HEK293T (cell line): ENCODE results near the gene NYNRIN.
"Not testable (repeated sequence)": the region's sequence is repeated elsewhere in the genome, so short reads cannot be mapped to it uniquely, and the experiment has no call there.

Experiments used
- CTCF ChIA-PET: fragments of 350-600 bp; formaldehyde crosslinking; extraction: SDS; loops from one replicate; lab custom pipeline; 2021; ENCODE audit warnings: antibody characterized with exemption, inconsistent platforms; lab: Yijun Ruan, JAX
- POLR2A ChIA-PET: fragments of 350-600 bp; formaldehyde crosslinking; extraction: SDS; loops from one replicate; lab custom pipeline; 2020; ENCODE audit warnings: antibody characterized with exemption, inconsistent platforms; lab: Yijun Ruan, JAX
- DNase-seq: peaks from one replicate; pipeline ENCODE4 v3.0.0; 2012; ENCODE audit warnings: mixed read lengths; ENCODE audit errors: extremely low spot score
- ARNT ChIP-seq: fragments of 450-650 bp; IDR thresholded peaks from 2 replicates; pipeline ENCODE4 v1.6.1; 2017; ENCODE audit warnings: mild to moderate bottlenecking
- BHLHE40 ChIP-seq: fragments of 450-650 bp; IDR thresholded peaks from 2 replicates; pipeline ENCODE4 v1.6.1; 2016; ENCODE audit warnings: mild to moderate bottlenecking, moderate library complexity, borderline replicate concordance
- CTBP1 ChIP-seq: fragments of 450-650 bp; IDR thresholded peaks from 2 replicates; pipeline ENCODE4 v1.6.1; 2016; ENCODE audit warnings: borderline replicate concordance
- ELF4 ChIP-seq: fragments of 450-650 bp; IDR thresholded peaks from 2 replicates; pipeline ENCODE4 v1.6.1; 2017; ENCODE audit warnings: antibody characterized with exemption
- FOXA1 ChIP-seq: fragments of 450-650 bp; IDR thresholded peaks from 2 replicates; pipeline ENCODE4 v1.6.1; 2016; ENCODE audit warnings: mild to moderate bottlenecking
- FOXK2 ChIP-seq: fragments of 450-650 bp; IDR thresholded peaks from 2 replicates; pipeline ENCODE4 v1.6.1; 2016; ENCODE audit warnings: mild to moderate bottlenecking
- FOXM1 ChIP-seq: fragments of 450-650 bp; IDR thresholded peaks from 2 replicates; pipeline ENCODE4 v1.6.1; 2017; ENCODE audit warnings: mild to moderate bottlenecking, borderline replicate concordance
- HDGF ChIP-seq: fragments of 450-650 bp; IDR thresholded peaks from 2 replicates; pipeline ENCODE4 v1.6.1; 2017; ENCODE audit warnings: antibody characterized with exemption, borderline replicate concordance
- L3MBTL2 ChIP-seq: fragments of 450-650 bp; conservative IDR thresholded peaks from 2 replicates; pipeline ENCODE4 v1.6.1; 2016; ENCODE audit warnings: mild to moderate bottlenecking
- LEF1 ChIP-seq: fragments of 450-650 bp; IDR thresholded peaks from 2 replicates; pipeline ENCODE4 v1.6.1; 2017; ENCODE audit warnings: mild to moderate bottlenecking, borderline replicate concordance
- NFRKB ChIP-seq: fragments of 450-650 bp; IDR thresholded peaks from 2 replicates; pipeline ENCODE4 v1.6.1; 2016; ENCODE audit warnings: mild to moderate bottlenecking, moderate library complexity
- SP1 ChIP-seq: fragments of 450-650 bp; IDR thresholded peaks from 2 replicates; pipeline ENCODE4 v1.6.1; 2017
- SUZ12 ChIP-seq: fragments of 450-650 bp; IDR thresholded peaks from 2 replicates; pipeline ENCODE4 v1.6.1; 2016; ENCODE audit warnings: mild to moderate bottlenecking
- TARDBP ChIP-seq: fragments of 450-650 bp; IDR thresholded peaks from 2 replicates; pipeline ENCODE4 v1.6.1; 2016
- ZNF384 ChIP-seq: fragments of 450-650 bp; IDR thresholded peaks from 2 replicates; pipeline ENCODE4 v1.6.1; 2016
- TF ChIP-seq, protein P1 (sequence below): fragments of 450-650 bp; IDR thresholded peaks from 2 replicates; pipeline ENCODE4 v1.6.1; 2016

The NYNRIN gene

DNA sequence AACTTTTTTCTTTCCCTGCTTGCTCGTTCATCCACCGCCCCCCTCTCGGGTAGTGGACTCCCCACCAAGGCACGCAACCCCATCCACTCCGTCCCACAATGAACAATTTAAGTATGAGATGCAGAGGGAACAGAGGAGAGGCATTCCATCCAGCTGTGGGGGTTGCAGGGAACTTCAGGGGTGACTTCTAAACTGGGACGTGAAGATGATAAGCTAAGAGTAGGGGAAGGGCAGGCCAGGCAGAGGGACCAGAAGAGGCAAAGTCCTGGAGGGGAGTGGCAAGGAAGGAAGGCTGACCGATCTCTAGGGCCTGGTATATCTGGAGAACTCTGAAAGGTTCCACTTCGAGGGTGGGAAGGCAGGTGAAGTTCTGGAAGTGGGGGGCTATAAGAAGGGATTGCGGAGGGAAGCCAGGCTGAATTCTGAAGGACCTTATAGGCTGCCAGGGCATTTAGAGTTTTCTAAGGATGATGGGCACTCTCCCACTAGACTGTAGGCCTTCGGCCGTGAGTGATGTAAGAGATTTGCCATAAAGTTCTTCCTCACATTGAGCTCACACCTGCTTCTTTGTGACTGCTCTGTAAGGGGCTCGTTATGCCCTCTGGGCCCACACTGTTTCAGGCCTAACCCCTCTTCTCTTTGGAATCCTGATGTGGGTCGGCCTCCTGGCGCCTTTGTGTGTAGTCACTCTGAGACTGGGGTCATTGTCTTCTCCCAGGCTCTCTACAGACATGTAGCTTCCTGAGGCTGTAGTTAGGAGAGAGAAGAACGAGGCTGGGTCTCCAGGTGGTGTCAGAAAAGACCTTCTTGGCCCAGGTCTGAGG is 18.7 kb upstream of the NYNRIN start:
- no peak for DNase-seq
- POLR2A ChIA-PET = interaction anchor here (1.3 to 6.9 kb wide), 5 partner anchors 10 to 51 kb away, joined by 3 to 34 read pairs (median 8); partner anchors contain the start of genes CBLN3, KHNYN and NYNRIN
- CTCF ChIA-PET = interaction anchor here (1.2 kb wide), 1 partner anchor 51 kb away, joined by 3 read pairs; no protein-coding TSS in a partner anchor
- TF ChIP-seq ELF4 (no peak), CTBP1 (no peak)

DNA sequence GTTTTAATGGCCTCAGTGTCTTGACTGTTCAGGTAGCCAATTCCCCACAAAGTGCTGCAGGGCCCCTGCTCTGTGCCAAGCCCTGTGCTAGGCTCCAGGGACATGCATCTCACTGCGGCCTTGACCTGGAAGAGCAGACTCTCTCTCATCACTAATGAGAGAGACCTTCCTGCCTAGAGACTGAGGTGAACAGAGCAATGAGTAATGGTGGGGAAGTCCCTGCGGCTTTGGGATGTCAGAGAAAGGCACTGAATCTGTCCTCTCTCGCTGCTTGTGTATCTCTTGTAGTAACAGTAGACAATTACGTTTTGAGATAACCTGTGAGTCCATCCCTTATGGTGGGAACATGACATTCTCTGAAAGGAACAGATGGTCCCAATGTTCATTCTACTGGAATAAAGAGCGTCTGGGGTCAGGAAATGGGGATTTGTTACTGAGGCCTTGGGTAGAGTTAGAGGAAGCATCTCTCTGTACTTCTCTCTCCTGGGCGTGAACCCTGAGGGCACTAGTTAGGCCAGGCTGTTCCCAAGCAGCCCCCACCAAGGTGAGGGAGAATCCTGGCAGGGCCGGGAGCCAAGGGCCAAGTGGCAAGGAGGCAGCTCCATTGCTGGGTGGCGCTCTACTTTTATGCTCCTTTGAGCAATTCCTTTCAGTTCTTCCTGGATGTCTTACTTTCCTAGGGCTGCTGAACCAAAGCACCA is 17.3 kb upstream of the NYNRIN start:
- no peak for DNase-seq
- ChIA-PET POLR2A (interaction anchor here (1.0 to 6.9 kb wide), 2 partner anchors 10 to 49 kb away, joined by 4 to 34 read pairs; partner anchors contain the start of genes CBLN3 and KHNYN), CTCF (interaction anchor here (1.2 kb wide), 1 partner anchor 50 kb away, joined by 4 read pairs; no protein-coding TSS in a partner anchor)
- TF ChIP-seq FOXK2 = no peak
- no peak for TF ChIP-seq L3MBTL2
- no peak for TF ChIP-seq HDGF
- TF ChIP-seq TARDBP = no peak
- TF ChIP-seq NFRKB = no peak
- TF ChIP-seq LEF1 = no peak
- no peak for TF ChIP-seq FOXA1
- TF ChIP-seq SP1 = no peak
- no peak for TF ChIP-seq FOXM1
- no peak for TF ChIP-seq ZNF384
- no peak for TF ChIP-seq SUZ12
- no peak for TF ChIP-seq ARNT
- TF ChIP-seq, protein P1, sequence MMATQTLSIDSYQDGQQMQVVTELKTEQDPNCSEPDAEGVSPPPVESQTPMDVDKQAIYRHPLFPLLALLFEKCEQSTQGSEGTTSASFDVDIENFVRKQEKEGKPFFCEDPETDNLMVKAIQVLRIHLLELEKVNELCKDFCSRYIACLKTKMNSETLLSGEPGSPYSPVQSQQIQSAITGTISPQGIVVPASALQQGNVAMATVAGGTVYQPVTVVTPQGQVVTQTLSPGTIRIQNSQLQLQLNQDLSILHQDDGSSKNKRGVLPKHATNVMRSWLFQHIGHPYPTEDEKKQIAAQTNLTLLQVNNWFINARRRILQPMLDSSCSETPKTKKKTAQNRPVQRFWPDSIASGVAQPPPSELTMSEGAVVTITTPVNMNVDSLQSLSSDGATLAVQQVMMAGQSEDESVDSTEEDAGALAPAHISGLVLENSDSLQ = no peak
- no peak for TF ChIP-seq BHLHE40

DNA sequence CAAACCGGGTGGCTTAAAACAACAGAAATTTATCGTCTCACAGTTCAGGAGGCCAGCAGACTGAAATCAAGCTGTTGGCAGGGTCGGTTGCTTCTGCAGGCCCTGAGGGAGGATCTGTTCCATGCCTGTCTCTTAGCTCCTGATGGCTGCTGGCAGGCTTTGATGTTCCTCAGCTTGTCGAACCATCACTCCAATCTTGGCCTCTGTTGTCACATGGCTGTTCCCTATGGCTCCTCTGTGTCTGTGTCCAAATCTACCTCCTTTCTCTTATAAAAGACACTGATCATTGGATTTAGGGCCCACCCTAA is 16.8 kb upstream of the NYNRIN start:
- ChIA-PET POLR2A (interaction anchor here (1.0 to 6.9 kb wide), 2 partner anchors 9 to 49 kb away, joined by 4 to 34 read pairs; partner anchors contain the start of genes CBLN3 and KHNYN), CTCF (interaction anchor here (1.2 kb wide), 1 partner anchor 49 kb away, joined by 4 read pairs; no protein-coding TSS in a partner anchor)
- no peak for DNase-seq
- TF ChIP-seq NFRKB (no peak), SP1 (no peak), FOXA1 (no peak), FOXM1 (no peak), ARNT (no peak), L3MBTL2 (no peak), TARDBP (no peak), BHLHE40 (no peak), FOXK2 (no peak), SUZ12 (no peak), ZNF384 (no peak)
- TF ChIP-seq, protein P1 = no peak

DNA sequence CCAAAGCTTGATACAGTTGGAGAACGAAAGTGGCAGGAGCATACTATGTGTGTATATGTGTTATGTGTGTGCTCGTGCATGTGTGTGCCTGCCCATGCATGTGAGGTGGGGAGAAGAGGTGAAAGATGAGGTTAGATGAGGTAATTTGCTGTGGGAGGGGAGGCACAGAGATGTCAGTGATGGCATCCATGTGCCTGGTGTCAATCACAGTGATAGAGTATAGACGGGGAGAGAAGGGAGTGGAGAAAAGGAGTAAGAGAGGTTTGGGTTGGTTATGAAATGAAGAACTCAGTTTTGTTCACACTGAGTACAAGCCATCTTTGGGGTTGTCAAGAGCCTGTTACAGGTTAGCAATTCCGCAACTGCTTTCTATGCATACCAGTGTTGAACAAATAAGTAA is 14.6 kb upstream of the NYNRIN start:
- POLR2A ChIA-PET = interaction anchor here (1.0 kb wide), 1 partner anchor 18 kb away, joined by 4 read pairs; no protein-coding TSS in a partner anchor
- CTCF ChIA-PET = no interaction called here

DNA sequence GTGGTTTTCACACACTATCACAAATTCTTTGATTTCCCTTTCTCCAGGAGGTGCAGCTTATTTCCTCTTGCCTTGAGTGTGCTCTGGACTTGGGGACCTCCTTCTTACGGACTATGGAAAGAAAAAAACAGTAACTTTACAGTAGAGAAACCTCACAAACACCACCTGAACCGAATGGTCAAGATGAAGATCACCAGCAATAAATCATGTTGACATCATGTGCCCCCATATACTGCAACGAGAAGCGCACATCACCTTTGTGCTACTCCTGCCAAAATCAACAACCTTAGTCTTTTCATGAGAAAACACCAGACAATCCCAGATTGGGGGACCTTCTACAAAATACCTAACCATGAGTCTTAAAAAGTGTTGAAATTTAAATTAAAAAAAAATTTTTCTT is 13.3 kb upstream of the NYNRIN start:
- ChIA-PET POLR2A (interaction anchor here (1.0 kb wide), 1 partner anchor 19 kb away, joined by 4 read pairs; no protein-coding TSS in a partner anchor), CTCF (no interaction called here)
- no peak for DNase-seq
- no peak for TF ChIP-seq SUZ12
- TF ChIP-seq, protein P1 = peak; percentile 17; the same call in 1 of the 2 replicates

More for the DNA sequence above, 14.6 kb upstream of the NYNRIN start:
- no peak for DNase-seq
- TF ChIP-seq CTBP1 (no peak), ARNT (no peak), FOXK2 (no peak), FOXM1 (no peak), L3MBTL2 (no peak), LEF1 (no peak)
- TF ChIP-seq, protein P1 = no peak; the same call in 1 of the 2 replicates

DNA sequence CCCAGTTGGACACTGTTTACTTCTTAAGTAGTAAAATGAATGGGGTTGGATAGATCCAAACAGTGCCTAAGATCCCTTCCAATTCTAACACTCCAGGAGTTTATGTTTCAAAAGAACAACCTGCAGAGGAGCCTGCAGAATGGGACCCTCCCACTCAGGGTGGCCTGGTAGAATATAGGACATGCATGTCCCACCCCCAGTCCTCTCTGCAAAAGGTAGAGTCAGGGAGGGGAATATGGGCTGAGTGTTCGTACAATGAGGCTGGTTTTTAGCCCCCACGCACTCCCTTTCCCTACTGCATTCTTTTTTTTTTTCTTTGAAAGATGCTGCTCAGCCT is 11.8 kb upstream of the NYNRIN start:
- no peak for TF ChIP-seq NFRKB
- TF ChIP-seq FOXA1 = no peak
- no peak for TF ChIP-seq L3MBTL2
- no peak for TF ChIP-seq ZNF384
- TF ChIP-seq FOXK2 = no peak
- no peak for TF ChIP-seq HDGF
- TF ChIP-seq SUZ12 = no peak
- TF ChIP-seq ELF4 = no peak
- TF ChIP-seq TARDBP = no peak
- no peak for TF ChIP-seq BHLHE40
- TF ChIP-seq ARNT = no peak
- ChIA-PET CTCF (no interaction called here), POLR2A (interaction anchor here (1.4 kb wide), 1 partner anchor 15 kb away, joined by 3 read pairs; no protein-coding TSS in a partner anchor)
- DNase-seq = no peak

DNA sequence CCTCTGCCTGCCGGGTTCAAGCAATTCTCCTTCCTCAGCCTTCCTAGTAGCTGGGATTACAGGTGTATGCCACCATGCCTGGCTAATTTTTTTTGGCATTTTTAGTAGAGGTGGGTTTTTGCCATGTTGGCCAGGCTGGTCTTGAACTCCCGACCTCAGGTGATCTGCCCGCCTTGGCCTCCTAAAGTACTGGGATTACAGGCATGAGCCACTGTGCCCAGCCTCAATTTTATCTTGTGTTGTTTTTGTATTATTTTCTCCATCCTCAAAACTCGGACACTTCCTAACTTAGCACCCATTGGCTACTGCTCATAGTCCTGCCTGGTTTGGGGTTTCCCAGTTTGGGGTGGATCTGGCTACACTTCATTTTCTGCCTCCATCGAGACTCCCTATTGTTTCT is 11.2 kb upstream of the NYNRIN start:
- ChIA-PET CTCF (interaction anchor here (1.2 to 1.4 kb wide), 2 partner anchors 44 to 57 kb away, joined by 3 to 4 read pairs; no protein-coding TSS in a partner anchor), POLR2A (interaction anchor here (1.4 to 2.6 kb wide), 2 partner anchors 16 to 43 kb away, joined by 3 to 11 read pairs; partner anchors contain the start of genes CBLN3 and KHNYN)
- DNase-seq = not testable (repeated sequence)
